GM21526 (cell line): ENCODE measurements around the gene PHKG2.

ENCODE experiments used
- ATAC-seq: cut with Tn5 transposase; IDR thresholded peaks from one replicate; pipeline ENCODE4 v1.9.1; 2021; ENCODE audit warnings: moderate library complexity; ENCODE audit not compliant: unreplicated experiment, low FRiP score

Gene PHKG2

DNA sequence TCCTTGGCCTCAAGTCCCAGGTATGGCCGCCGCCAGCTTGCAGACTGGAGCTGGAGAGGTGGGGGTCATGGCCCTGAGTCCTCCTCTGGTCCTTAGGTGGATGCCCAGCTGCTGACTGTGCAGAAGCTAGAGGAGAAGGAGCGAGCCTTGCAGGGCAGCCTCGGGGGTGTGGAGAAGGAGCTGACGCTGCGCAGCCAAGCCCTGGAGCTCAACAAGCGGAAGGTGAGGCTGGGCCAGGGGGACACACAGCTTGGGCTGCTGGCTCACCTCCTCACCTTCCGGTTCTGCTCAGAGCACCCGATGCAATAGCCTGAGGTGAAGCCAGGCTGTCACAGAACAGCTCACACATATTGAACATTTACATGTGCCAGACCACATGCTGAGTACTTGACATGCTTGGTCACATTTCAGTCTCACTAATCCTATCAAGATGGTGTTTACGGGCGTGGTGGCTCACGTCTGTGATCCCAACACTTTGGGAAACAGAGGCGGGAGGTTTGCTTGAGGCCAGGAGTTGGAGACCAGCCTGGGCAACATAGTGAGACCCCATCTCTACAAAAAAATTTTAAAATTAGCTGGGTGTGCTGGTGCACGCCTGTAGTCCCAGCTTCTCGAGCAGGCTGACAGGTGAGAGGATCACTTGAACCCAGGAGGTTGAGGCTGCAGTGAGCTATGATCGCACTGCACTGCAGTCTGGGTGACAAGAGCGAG is 21.3 kb downstream of the PHKG2 start:
- no peak for ATAC-seq

DNA sequence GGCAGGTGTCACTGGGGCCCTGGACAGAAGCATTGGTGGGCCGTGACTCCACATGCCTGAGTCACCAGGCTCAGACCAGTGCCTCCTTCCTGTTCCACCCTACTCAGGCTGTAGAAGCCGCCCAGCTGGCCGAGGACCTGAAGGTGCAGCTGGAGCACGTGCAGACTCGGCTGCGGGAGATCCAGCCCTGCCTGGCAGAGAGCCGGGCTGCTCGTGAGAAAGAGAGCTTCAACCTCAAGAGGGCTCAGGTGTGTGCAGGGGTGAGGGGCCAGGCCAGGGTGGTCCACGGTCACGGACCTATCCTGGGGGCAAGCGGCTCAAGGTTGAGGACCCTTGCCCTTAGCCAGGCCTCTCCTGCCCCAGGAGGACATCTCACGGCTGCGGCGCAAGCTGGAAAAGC is 23.5 kb downstream of the PHKG2 start:
- no peak for ATAC-seq

DNA sequence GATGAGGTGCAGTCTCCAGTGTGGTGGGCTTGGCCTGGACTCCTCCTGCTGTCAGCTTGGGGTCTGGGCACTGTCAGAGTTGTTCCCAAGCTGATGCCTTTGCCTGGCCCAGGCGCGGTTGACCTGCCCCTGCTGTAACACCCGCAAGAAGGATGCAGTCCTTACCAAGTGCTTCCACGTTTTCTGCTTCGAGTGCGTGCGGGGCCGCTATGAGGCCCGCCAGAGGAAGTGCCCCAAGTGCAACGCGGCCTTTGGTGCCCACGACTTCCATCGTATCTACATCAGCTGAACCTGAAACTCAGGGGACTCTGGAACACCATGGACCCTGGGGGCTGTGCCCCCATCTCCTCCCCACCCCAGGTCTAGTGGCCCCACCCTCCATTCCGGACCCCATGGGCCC is 25.6 kb downstream of the PHKG2 start:
- ATAC-seq, result no peak

DNA sequence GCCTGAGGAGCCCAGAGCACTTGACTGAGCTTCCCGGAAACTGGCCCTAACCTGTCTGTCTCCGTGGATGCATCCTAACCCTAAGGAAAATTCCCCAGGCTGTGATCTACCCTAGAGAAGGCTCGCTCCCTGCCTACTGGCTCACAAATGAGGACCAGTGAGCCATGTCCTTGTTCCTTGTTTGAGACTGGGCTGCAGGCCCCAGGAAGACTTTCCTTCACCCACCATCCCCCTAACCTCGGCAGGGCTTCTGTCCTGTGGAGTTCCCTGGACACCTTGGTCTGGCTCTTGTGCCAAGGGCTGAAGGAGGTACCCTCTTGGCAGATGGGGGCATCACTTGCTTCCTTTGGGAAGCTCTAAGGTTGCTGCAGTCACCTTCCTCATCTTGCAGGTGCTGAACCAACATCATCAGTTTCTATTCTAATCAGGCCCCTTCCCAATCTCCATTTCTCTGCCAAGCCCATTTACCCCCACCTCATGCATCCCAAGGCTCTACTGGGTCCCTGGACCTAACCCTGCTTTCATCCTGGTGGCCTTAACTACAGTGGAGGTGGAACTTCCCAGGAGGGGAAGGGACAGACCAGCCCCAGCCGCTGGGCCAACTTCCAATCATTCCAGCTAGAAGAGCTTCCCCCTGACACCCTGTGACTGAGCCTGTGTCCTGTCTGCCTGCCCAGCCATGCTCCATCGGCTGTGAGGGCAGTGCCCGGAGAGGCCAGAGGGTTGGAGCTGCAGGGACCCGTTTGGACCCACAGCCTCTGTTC is 26.3 kb downstream of the PHKG2 start:
- no peak for ATAC-seq

DNA sequence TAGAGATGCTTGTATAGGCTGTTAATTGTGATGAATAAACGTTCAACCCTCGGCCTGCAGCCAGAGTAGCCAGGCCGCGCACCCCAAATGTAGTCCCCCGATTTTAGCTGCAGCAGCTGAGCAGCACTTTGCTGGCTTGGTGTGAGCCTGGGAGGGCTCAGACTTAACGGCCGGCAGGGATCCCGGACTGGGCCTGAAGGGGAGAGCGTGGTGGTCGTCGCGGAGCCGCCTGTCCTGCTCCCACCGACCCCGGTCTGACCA is 26.8 kb downstream of the PHKG2 start:
- no peak for ATAC-seq

DNA sequence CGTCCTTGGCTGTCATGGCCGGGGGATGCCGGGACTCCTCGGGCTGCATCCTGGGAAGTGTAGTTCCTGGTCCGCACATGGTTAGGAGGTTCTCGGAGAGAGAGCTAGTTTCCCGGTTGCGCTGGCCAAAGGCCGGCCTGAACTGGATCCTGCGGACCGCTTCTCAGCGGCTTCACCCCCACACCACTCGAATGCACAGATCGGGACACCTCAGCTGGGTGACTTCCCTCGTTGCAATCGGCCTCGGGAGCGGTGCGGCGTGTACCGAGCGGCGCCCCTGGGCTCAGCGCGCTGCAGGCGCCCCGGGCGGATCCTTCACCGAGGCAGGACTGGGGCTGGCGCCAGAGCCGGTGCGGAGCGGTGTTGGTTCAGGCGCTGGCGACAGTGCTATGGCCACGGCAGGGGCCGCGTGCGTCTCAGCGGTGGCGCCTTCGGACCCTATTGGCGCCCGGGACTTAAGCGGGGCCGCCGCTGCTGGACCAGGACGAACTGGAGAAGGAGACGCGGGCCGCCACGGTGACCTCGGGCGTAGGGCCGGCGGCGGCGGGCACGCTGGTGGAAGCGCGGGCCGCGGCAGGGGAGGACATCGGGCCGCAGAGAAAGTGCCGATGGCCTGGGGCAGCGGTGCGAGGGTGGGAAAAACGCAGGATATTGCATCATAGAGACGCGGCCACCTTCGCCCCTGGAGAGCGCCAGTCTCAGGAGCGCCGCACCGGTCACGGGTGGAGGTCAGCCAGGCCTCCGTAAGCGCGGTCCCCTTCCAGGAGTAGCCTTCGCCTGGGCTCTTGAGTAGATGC is 27.4 kb downstream of the PHKG2 start:
- no peak for ATAC-seq

DNA sequence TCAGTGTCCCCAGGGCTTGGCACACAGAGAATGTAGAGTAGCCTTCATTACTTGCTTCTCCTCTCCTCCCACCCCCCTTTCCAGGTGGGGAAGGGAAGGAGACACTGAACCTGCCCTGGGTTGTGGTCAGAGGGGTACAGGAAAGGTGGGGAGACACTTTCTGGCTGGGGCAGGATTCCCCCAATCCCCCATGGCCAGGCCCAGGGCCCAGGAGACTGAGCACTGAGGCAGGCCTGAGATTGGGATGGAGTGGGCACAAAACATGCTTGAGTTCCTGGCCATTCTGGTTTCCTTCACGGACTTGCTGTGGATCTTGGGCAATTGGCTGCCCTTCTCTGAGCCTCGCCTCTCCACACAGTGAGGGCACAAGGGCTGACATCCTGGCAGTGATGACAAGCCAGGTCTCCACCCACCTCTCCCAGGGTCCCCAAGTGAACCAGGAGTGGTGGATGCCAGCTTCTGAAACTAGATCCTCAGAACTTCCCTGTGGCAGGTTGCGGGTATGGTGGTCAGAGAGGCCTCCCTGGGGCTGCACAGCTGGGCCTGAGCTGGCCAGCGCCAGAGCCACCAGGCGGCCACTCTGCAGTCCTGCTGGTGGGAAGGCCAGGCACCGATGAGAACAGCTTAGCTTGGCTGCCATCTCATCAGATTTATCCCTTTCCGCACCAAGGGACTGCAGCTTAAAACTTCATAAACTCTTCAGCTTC is 29.5 kb downstream of the PHKG2 start:
- ATAC-seq, result no peak

DNA sequence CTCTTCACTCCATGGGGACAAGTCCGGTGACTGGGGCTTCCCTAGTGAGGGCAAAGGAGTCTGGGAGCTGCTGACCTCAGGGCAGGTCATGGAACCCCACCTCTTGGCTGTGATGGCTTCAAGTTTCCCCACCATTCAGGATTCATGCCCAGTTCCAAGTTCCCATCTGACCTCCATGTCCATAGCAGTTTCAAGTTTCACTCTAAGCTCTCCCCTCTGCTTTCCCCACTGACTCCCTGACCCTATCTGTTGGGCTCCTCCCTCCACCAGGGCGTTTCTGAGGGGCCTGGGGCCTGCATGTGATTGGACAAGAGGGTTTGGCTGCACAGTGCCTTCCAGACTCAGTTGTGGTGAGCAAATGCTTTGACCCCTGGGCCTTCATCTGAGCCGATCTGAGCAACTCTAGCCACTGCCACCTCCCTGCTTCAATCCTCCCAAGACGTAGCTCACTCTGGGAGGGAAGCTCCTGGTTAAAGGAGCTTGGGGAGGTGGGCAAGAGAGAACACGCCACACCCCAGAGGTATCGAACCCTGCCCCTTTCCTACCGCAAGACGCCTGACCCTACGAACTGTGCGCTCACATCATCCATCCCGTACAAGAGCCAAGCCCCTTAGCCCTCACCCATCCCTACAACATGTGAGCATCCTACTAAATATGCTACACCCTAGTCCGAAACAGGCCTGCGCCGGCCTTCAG is 30.5 kb downstream of the PHKG2 start:
- ATAC-seq, result no peak

DNA sequence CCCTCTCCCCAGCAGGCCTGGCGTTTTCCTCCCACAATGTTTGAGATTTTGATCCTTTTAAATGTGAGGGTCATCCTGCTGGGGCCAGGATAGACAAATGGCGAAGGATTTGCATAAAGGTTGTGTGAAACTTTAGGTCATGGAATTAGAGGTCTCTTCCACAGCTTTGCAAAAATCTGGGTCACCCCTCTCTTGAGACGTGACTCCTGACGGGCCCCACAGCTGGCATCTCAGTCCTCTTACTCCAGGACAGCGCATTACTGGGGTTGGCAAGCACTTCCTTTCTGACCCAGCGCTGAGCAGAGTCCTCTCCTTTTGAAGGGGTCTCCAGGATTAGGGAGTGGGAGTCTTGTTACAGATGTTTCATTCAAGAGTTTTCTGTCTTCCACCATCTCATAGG is 31.4 kb downstream of the PHKG2 start:
- ATAC-seq, result no peak

DNA sequence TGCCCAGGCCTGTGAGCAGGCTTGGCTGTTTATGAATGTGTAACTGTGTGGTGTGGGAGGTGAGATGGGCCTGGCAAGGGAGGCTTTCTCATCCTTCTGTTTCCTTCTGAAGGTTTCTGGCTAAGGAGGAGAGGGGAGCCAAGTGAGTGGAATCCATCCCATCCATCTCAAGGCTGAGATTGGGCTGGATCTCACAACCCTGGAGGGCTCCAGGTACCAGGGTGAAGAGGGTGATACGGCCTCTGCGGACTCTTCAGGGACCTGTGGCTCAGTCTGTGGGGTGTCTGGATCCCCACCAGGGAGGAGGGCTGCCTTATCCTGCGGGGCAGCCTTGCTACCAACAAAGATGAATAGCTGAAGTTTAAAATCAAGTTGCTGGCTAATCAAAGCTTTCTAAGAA is 31.8 kb downstream of the PHKG2 start:
- no peak for ATAC-seq

DNA sequence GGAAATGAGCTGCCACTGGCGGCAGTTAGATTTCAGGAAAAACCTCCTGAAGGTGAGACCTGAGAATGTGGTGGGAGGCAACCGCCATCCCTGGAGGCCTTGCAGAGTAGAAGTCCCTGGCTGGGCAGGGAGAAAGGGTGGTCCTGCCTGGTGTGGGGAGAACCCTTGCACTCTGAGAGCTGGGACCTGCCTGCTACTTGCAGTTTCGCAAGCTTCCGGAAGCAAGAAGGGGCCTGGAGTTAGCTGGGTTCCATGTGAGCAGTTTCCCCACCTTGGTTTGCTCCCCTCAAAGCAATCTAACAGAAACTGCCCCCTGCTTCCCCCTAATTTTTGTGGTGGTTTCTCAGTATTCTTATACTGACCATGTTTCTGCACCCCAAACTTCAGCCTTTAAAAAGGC is 32.3 kb downstream of the PHKG2 start:
- ATAC-seq, result no peak

DNA sequence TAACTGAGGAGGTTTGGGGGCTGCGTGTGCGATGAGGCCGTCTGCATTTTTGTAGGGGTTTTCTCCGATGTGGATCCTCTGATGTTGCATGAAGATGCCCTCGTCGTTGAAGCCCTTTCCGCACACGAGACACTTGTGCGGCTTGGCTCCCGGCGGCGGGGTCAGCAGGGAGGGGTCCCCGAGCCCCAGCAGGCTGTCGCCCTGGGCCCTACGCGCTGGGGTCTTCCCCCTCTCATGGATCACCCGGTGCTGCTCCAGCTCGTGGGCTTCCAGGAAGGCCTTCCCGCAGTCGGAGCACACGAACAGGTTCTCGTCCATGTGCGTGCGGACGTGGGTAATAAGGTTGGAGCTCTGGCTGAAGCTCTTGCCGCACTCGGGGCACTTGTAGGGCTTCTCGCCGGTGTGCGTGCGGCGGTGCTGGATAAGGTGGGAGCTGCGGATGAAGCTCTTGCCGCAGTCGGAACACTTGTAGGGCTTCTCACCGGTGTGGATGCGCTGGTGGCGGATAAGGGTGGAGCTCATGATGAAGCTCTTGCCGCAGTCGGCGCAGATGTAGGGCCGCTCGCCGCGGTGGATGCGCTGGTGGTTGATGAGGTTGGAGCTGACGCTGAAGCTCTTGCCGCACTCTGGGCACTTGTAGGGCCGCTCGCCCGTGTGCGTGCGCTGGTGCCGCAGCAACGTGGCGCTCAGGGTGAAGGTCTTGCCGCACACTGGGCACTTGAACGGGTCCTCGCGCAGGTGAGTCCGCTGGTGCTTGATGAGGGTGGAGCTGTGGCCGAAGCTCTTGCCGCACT is 34.5 kb downstream of the PHKG2 start:
- ATAC-seq, result no peak

DNA sequence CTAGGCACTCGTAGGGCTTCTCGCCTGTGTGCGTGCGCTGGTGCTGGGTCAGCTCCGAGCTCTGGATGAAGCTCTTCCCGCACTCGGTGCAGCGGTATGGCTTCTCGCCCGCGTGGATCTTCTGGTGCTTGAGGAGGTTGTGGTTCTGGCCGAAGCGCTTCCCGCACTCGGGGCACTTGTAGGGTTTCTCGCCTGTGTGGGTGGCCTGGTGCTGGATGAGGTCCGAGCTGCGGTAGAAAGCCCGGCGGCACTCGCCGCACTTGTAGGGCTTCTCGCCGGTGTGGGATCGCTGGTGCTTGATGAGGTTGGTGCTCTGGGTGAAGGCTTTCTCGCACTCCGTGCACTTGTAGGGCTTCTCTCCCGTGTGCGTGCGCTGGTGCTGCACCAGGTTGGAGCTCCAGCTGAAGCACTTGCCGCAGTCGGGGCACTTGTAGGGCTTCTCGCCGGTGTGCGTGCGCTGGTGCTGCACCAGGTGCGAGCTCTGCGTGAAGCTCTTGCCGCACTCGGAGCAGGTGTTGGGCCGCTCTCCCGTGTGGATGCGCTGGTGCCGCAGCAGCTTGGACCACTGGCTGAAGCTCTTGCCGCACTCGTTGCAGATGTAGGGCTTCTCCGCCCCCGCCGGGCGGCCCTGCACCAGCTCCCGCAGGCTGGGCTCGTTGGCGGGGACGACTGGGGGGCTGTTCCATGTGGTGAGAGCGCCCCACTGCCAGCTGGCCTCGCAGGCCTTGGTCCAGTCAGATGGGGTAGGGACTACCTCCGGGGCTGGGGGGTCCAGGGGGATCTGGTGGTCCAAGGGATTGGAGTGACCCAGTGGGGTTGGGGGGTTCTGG is 35.3 kb downstream of the PHKG2 start:
- no peak for ATAC-seq

DNA sequence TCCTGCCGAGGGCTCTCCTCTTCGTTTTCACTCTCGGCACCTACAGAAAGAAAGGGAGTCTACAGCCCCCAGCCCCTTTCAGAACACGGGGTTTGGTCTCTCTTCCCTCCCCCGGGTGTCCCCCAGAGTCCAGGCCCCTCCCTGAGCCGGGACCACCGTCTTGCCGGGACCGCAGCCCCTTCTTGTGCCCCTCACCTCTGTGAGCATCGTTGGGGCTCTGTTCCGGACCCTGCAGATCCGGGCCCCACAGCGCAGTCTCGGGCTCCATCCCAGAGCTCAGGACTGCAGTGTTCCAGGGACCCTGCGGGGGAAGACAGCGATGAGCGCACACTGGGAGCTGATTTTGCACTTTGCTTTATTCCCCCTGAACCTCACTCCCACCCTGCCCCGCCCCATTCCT is 36.0 kb downstream of the PHKG2 start:
- no peak for ATAC-seq

DNA sequence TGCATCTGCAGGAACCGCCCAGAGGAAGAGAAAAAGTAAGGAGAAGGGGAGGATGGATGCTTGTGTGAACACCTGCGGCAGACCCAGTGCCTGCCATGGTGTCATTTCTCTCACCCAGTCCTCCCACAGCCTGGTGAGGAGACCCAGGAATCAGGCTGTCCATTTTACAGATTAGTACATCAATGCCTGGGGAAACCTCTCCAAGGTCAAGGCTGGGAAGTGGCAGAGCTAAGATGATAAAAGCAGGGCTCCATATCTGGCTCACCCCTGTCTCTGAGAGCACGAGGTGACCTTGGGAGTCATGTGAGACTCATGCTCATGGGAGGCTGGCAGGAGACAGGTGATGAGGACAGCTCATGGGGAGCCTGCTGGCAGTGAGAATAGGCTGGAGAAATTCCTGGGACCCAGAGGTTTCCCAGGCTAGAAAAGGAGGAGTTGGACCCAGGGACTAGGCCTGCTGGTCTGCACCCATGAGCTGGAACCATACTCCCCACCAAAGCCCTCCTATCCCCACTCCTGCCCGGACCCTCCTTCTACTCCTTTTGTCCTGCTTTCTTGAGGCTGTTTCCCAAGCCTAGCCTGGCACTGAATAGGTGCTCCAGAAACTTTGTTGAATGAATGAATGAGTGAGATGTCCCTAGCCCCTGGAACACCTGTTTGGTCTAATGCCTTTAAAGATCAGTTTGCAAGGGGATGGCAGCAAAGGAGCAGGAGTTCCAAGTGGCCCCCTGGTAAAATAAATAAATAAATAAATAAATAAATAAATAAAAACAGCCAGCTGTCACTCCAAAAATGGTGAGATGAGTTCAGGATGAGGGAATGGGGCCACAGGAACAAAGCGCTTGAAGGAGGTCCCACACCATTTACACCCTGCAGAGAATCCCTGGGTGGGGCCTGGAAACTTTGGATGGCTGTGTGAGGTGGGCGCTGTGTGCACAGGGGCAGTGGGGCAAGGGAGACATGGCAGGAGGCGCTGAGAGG is 37.2 kb downstream of the PHKG2 start:
- no peak for ATAC-seq

DNA sequence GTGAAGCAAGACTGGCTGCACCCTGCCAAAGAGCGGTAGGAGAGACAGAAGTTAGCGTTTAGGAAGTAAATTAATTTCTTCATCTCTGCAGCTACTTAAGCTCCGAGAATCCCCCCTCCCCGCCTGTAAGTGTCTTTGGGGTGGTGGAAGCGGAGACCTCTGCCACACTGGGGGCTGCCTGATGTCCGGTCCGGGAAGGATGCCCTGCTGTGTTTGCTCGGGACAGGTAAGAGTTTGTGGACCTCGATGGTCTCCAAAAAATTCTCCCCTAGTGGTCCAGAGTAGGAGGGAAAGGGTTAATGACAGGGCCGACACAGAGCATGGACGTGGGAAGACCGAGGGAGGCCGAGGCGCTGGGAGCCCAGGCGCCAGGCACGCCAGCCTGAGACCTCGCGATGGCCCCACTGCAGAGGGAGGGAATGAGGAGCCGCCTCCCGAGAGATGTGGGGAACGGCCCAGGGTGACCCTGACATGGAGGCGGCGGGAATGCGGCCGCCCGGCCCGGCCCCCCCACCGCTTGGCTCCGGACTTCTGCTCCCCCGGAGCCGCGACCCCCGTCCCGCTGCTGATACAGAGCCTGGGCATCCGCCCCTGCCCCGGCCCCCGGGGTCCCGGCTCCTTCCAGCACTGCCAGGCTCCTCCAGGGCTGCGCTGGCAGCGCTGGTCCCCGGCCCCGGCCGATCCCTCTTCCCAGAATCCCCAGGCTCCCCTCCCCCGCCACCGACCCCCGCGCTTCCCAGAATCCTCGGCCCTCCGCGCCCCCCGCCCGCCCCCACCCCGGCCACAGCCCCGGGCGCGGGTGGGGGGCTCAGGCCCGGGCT is 38.1 kb downstream of the PHKG2 start:
- ATAC-seq, result no peak
